ENCODE data around the gene GH1. TPM values are rescaled to one million over a fixed set of nuclear protein-coding genes. Genes with fewer than 3 reads are reported as not detected.

GH1 gene
- total and polyA plus RNA-seq, 9 donors: not detected

GRCh38 chr17:63961355-63962212, 42.9 kb upstream of the GH1 start:
- Histone ChIP-seq H3K27ac (no peak overlapping the region), H3K4me3 (no peak overlapping the region), H3K27me3 (no peaks in the 10 kb centered on the region), H3K4me1 (ENCODE audit: insufficient read depth) (peaks cover 13% of the 10 kb centered on the region), H3K9me3 (no peaks in the 10 kb centered on the region), H3K36me3 (no peaks in the 10 kb centered on the region)
- peak; percentile 66 to 85 (median 78) for DNase-seq
- intact Hi-C loops (cut with DNase I): no loop called here
- WGBS, 3 donors: 15 to 20% (median 16%) methylated on average over 36 to 37 of the region's 37 CpGs
- no peak for TF ChIP-seq POLR2A (IDR thresholded peaks at IDR 0.05)
- no peak for TF ChIP-seq EP300 (IDR thresholded peaks at IDR 0.05)
- TF ChIP-seq CTCF (IDR thresholded peaks at IDR 0.05): no peak

- no peaks in the 10 kb centered on the region for H3K36me3 ChIP-seq
- H3K4me1 ChIP-seq (ENCODE audit: insufficient read depth): peaks cover 20% of the 10 kb centered on the region
- peak in 1 of 5 donors; percentile 10 for DNase-seq
- 86 to 89% (median 88%) methylated on average over 7 of the region's 7 CpGs for WGBS, 3 donors
- H3K27ac ChIP-seq: no peak overlapping the region
- no peak overlapping the region for H3K4me3 ChIP-seq
- no peaks in the 10 kb centered on the region for H3K27me3 ChIP-seq
- no peaks in the 10 kb centered on the region for H3K9me3 ChIP-seq
- intact Hi-C loops (cut with DNase I): no loop called here
- TF ChIP-seq POLR2A (IDR thresholded peaks at IDR 0.05) (no peak), CTCF (IDR thresholded peaks at IDR 0.05) (no peak), EP300 (IDR thresholded peaks at IDR 0.05) (no peak)
Measured at GRCh38 chr17:63960430-63960829, 41.8 kb upstream of the GH1 start.

GRCh38 chr17:63960006-63960405, 41.4 kb upstream of the GH1 start:
- no peaks in the 10 kb centered on the region for H3K9me3 ChIP-seq
- H3K4me3 ChIP-seq: no peak overlapping the region
- no peaks in the 10 kb centered on the region for H3K36me3 ChIP-seq
- peaks cover 20% of the 10 kb centered on the region for H3K4me1 ChIP-seq (ENCODE audit: insufficient read depth)
- DNase-seq: no peak
- H3K27me3 ChIP-seq: no peaks in the 10 kb centered on the region
- TF ChIP-seq POLR2A (IDR thresholded peaks at IDR 0.05) (no peak), EP300 (IDR thresholded peaks at IDR 0.05) (no peak), CTCF (IDR thresholded peaks at IDR 0.05) (no peak)
- H3K27ac ChIP-seq: no peak overlapping the region
- 86 to 93% (median 89%) methylated on average over 9 of the region's 9 CpGs for whole genome bisulfite sequencing, 3 donors
- intact Hi-C loops (cut with DNase I): no loop called here

GRCh38 chr17:63956296-63956920, 37.8 kb upstream of the GH1 start:
- H3K9me3 ChIP-seq: no peaks in the 10 kb centered on the region
- intact Hi-C loops (cut with DNase I): no loop called here
- DNase-seq: peak in 2 of 5 donors; percentile 42 to 48
- no peaks in the 10 kb centered on the region for H3K27me3 ChIP-seq
- 53 to 71% (median 54%) methylated on average over 5 of the region's 5 CpGs for WGBS, 3 donors
- H3K27ac ChIP-seq: peak overlapping the region in 1 of 2 donors; percentile 10
- H3K36me3 ChIP-seq: no peaks in the 10 kb centered on the region
- TF ChIP-seq EP300 (IDR thresholded peaks at IDR 0.05) (no peak), POLR2A (IDR thresholded peaks at IDR 0.05) (no peak), CTCF (IDR thresholded peaks at IDR 0.05) (no peak)
- no peak overlapping the region for H3K4me3 ChIP-seq
- H3K4me1 ChIP-seq (ENCODE audit: insufficient read depth): peaks cover 15% of the 10 kb centered on the region

Data from ovary (tissue), 9 donors.